Measurements from ENCODE around the gene GATA6. TPM values are rescaled to one million over a fixed set of nuclear protein-coding genes. Genes with fewer than 3 reads are reported as not detected.

The GATA6 gene
- total RNA-seq, 1 experiment from 2014 or later = 3.3 TPM

- Histone ChIP-seq H3K4me1 (ENCODE audit: control insufficient read depth in 1 of 2, insufficient read depth in 2 of 2, low read length in 2 of 2) (no peaks in the 10 kb centered on the region), H3K4me2 (ENCODE audit: low read length) (no peak overlapping the region), H3K9ac (ENCODE audit: low read length) (no peak overlapping the region), H3K27me3 (ENCODE audit: insufficient read depth, low read length) (no peaks in the 10 kb centered on the region), H3K27ac (ENCODE audit: low read depth, low read length) (no peak overlapping the region), H4K20me1 (ENCODE audit: insufficient read depth) (no peaks in the 10 kb centered on the region), H3K36me3 (ENCODE audit: control insufficient read depth in 1 of 2, insufficient read depth in 2 of 2, low read length in 2 of 2) (peaks cover 0 to 20% of the 10 kb centered on the region in 2 experiments; a peak in 2 of 4 replicates), H3K79me2 (ENCODE audit: insufficient read depth, low read length) (no peaks in the 10 kb centered on the region), H3K4me3 (replicated peaks in 1 of 2; ENCODE audit: low read depth in 1 of 2, low read length in 2 of 2) (no peak overlapping the region), H3K9me3 (ENCODE audit: control insufficient read depth in 1 of 2, insufficient read depth in 1 of 2, low read depth in 1 of 2, low read length in 2 of 2) (no peaks in the 10 kb centered on the region), H2AFZ (ENCODE audit: low read depth, low read length, poor library complexity, severe bottlenecking) (no peak overlapping the region), H3K9me2 (ENCODE audit: insufficient read depth) (no peaks in the 10 kb centered on the region)
- no TSS peak for BruUV-seq (replicated peaks)
- POLR2A ChIA-PET = no interaction called here
- CTCF ChIA-PET = no interaction called here
- intact Hi-C loops (cut with micrococcal nuclease) = no loop called here
- RAD21 ChIA-PET (ENCODE audit: low non-redundant PET in 1 of 2, low total read pairs in 2 of 2, uncharacterized antibody in 2 of 2, unreplicated experiment in 2 of 2) = no interaction called here
- TF ChIP-seq CEBPB (IDR thresholded peaks at IDR 0.05; ENCODE audit: low read depth) = no peak
- no peak for TF ChIP-seq JUND (IDR thresholded peaks at IDR 0.05)
- no peak for TF ChIP-seq ATF3 (IDR thresholded peaks at IDR 0.05)
- TF ChIP-seq RAD21 (IDR thresholded peaks at IDR 0.05; ENCODE audit: low read depth) = no peak
- TF ChIP-seq TCF7L2 (IDR thresholded peaks at IDR 0.05; ENCODE audit: borderline replicate concordance, extremely low read depth, insufficient read depth, insufficient read length) = no peak
- TF ChIP-seq SP1 (IDR thresholded peaks at IDR 0.05; ENCODE audit: low read depth) = no peak
- TF ChIP-seq REST (IDR thresholded peaks at IDR 0.05; ENCODE audit: low read depth) = no peak
- no peak for TF ChIP-seq EGR1 (IDR thresholded peaks at IDR 0.05; ENCODE audit: low read depth)
- TF ChIP-seq, protein P1, sequence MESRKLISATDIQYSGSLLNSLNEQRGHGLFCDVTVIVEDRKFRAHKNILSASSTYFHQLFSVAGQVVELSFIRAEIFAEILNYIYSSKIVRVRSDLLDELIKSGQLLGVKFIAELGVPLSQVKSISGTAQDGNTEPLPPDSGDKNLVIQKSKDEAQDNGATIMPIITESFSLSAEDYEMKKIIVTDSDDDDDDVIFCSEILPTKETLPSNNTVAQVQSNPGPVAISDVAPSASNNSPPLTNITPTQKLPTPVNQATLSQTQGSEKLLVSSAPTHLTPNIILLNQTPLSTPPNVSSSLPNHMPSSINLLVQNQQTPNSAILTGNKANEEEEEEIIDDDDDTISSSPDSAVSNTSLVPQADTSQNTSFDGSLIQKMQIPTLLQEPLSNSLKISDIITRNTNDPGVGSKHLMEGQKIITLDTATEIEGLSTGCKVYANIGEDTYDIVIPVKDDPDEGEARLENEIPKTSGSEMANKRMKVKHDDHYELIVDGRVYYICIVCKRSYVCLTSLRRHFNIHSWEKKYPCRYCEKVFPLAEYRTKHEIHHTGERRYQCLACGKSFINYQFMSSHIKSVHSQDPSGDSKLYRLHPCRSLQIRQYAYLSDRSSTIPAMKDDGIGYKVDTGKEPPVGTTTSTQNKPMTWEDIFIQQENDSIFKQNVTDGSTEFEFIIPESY (IDR thresholded peaks at IDR 0.05; ENCODE audit: extremely low read depth, insufficient replicate concordance, low read length) = no peak
- no peak for TF ChIP-seq POLR2AphosphoS5 (IDR thresholded peaks at IDR 0.05; ENCODE audit: low read depth, low read length)
- TF ChIP-seq FOSL1 (IDR thresholded peaks at IDR 0.05; ENCODE audit: low read depth) = no peak
- TF ChIP-seq SRF (IDR thresholded peaks at IDR 0.05; ENCODE audit: low read depth) = no peak
- TF ChIP-seq CBX3 (IDR thresholded peaks at IDR 0.05; ENCODE audit: low read depth) = no peak
- no peak for TF ChIP-seq ELF1 (IDR thresholded peaks at IDR 0.05; ENCODE audit: borderline replicate concordance, low read depth)
- TF ChIP-seq ZFX (IDR thresholded peaks at IDR 0.05) = no peak
- ATAC-seq (no peak), DNase-seq (ENCODE audit: low read depth, low spot score) (no peak)
Observed at GRCh38 chr18:22179174-22179573, 9.8 kb downstream of the GATA6 start.

Data from HCT116 (cell line).